HG03139 (cell line): Measurements from ENCODE around the gene CR1.
"Not testable (repeated sequence)": the region's sequence is repeated elsewhere in the genome, so short reads cannot be mapped to it uniquely, and the experiment has no call there.

Source experiments
- ATAC-seq: cut with Tn5 transposase; IDR thresholded peaks from one replicate; pipeline ENCODE4 v1.9.1; 2021; ENCODE audit not compliant: unreplicated experiment

CR1 gene

GRCh38 chr1:207669528-207670009, 173.6 kb downstream of the CR1 start:
- no peak for ATAC-seq

DNA sequence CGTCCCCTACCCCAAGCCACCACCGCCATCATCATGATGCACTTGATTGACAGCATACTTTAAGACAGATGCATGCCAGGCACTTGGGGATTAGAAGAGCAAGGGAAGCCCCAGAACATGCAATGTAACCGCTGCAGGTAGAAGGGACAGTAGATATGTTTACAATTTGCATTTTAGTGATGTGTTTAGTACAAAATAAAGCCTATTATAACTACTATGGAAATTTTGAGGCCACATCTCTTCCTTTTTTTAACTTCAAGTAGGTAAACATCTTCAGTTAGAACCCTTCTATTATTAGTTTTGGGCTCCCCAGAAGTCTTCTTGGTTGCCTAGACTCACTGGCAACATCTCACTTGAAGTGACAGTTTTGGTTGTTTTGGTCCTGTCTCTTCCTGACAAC, 174.2 kb downstream of the CR1 start:
- no peak for ATAC-seq

DNA sequence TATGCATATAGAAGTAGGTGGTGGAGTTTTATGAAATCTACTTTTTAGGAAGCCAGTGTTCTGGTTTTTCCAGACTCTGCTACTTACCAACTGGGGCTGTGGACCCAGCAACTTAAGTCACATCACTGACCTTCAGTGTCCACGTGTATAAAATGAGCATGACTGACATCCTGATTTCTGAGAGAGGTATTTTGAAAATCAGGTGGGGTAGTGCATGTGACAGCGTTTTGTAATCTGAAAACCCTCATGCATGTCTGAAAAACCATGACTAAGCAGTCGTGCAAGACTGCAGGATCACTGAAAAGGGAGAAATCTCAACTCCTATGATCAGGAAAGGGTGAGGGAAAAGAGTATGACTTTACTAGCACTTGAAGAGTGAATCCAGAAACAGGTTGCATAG, 175.0 kb downstream of the CR1 start:
- no peak for ATAC-seq

DNA sequence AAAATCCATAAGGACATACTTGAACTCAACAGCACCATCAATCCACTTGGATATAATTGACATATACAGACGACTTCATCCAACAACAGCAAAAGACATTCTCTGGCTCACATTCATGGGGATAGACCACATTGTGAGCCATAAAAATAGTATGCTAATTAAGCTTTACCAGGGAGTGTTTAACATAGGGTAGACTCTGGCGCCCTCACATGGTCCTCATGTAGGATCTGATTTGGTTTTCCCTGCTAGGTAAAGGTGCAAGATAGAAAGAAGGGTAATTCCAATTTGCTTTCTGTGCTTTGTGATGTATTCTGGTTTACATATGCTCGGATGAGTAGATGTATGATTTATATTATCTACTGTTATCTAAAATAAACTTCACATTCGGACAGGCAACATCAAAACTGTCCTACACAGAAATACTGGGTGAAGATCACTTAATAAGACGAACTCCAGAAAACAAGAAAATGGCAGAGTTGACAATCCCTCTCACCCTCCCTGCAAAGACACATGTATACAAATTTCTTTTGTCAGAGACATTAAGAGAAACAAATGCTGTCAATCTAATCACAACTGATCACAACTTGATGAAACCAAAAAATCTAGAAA, 176.7 kb downstream of the CR1 start:
- ATAC-seq = no peak

DNA sequence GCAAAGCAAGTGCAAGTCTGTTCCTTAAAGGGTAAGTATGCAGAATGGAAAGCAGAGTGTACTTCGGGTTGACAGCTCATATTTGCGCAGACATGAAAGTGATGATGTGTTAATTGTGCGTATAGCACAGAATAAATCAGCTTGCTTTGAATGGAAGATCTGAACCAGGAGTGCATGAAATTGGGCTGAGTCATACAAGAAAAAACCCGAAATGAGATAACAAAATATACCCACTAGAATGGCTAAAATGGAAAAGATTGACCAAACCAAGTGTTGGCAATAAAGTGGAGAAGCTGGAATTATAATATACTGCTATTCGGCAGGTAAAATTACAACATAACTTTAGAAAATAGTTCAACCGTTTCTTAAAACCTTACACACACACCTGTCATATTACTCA, 177.4 kb downstream of the CR1 start:
- no peak for ATAC-seq

DNA sequence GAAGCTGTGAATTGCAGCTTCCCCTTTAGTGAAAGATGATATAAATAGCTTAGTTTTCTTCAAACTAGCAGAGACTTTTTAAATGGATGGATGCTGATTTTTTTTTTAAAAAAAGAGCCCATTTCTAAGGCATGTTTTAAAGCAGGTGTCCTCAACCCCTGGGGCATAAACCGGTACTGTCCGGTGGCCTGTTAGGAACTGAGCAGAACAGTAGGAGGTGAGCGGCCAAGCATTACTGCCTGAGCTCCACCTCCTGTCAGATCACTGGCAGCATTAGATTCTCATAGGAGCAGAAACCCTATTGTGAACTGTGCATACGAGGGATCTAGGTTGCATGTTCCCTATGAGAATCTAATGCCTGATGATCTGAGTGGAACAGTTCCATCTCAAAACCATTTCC, 180.2 kb downstream of the CR1 start:
- no peak for ATAC-seq

GRCh38 chr1:207680590-207681388, 184.8 kb downstream of the CR1 start:
- ATAC-seq = not testable (repeated sequence)

DNA sequence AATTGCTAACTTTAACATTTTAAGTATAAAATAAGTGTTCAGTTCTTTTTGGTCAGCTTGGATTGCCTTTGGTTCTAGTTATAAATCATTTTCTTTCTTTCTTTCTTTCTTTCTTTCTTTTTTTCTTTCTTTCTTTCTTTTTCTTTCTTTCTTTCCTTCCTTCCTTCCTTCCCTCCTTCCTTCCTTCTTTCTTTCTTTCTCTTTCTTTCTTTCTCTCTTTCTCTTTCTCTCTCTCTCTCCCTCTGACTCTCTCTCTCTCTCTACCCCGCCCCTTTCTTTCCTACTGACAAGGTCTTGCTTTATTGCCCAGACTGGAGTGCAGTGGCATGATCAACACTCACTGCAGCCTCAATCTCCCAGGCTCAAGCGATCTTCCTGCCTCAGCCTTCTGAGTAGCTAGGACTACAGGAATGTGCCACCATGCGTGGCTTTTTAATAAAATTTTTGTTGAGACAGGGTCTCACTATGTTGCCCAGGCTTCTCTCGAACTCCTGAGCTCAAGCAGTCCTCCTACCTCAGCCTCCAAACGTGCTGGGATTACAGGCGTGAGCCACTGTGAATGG, 187.0 kb downstream of the CR1 start:
- not testable (repeated sequence) for ATAC-seq

DNA sequence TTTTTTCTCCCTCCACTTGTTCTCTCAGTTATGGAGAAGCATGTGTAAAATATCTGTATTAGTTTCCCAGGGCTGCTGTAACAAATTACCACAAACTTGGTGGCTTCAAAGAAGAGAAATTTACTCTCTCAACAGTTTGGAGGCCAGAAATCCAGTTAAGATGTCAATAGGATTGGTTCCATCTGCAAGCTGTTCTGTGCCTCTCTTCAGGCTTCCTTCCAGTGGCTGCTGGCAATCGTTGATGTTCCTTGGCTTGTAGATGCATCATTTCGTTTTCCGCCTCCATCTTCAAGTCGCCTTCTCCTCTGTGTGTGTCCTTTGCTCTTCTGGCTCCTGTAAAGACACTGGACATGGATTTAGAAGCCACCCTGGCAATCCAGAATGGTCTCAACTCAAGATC, 194.6 kb downstream of the CR1 start:
- ATAC-seq = not testable (repeated sequence)

- ATAC-seq = no peak
Measured at GRCh38 chr1:207691010-207691409, 195.1 kb downstream of the CR1 start.
